Fibroblast of mammary gland (primary cell): Measurements from ENCODE around the gene OSBPL7.

Experiments
- DNase-seq: peaks from one replicate; pipeline ENCODE4 v3.0.0-alpha.2; 2010; ENCODE audit warnings: low read depth
- H3K4me3 ChIP-seq: 2 replicates; pipeline ENCODE4 v1.5.1; 2011; ENCODE audit warnings: low read depth, mild to moderate bottlenecking, low read length, moderate library complexity; ENCODE audit not compliant: control insufficient read depth
- CTCF ChIP-seq: conservative IDR thresholded peaks from 2 replicates; pipeline ENCODE4 v1.5.1; 2011; ENCODE audit warnings: low read depth, low read length, inconsistent platforms; ENCODE audit not compliant: control insufficient read depth, insufficient read depth

Gene OSBPL7

GRCh38 chr17:47836601-47837000 is 15.0 kb upstream of the OSBPL7 start:
- no peak for DNase-seq
- H3K4me3 ChIP-seq: no peak overlapping the region
- TF ChIP-seq CTCF: no peak

GRCh38 chr17:47834756-47835155 is 13.2 kb upstream of the OSBPL7 start:
- no peak for DNase-seq
- TF ChIP-seq CTCF: no peak
- no peak overlapping the region for H3K4me3 ChIP-seq

- H3K4me3 ChIP-seq: peak overlapping the region; percentile 98
- DNase-seq: no peak
- TF ChIP-seq CTCF: no peak
Observed at GRCh38 chr17:47831934-47832327, 10.3 kb upstream of the OSBPL7 start.

- peak; percentile 36 for TF ChIP-seq CTCF
- peak; percentile 89 for DNase-seq
- H3K4me3 ChIP-seq: peak within 1 kb of the TSS; percentile 98
Observed at GRCh38 chr17:47831003-47831933, 9.7 kb upstream of the OSBPL7 start, which contains the start of the genes LRRC46 and MRPL10. LRRC46 (plus strand) TSS chr17:47831670; CDS start chr17:47831990, 320 bp downstream. MRPL10 (minus strand) TSS chr17:47831541; CDS start chr17:47831511, 30 bp downstream.

GRCh38 chr17:47830396-47831002 is 8.9 kb upstream of the OSBPL7 start:
- H3K4me3 ChIP-seq: peak overlapping the region; percentile 98
- no peak for TF ChIP-seq CTCF
- DNase-seq: no peak

- no peak for TF ChIP-seq CTCF
- H3K4me3 ChIP-seq: no peak overlapping the region
- DNase-seq: no peak
Observed at GRCh38 chr17:47829870-47830269, 8.3 kb upstream of the OSBPL7 start.
